ENCODE measurements around the gene BRCA1. TPM values are rescaled to one million over a fixed set of nuclear protein-coding genes. Genes with fewer than 3 reads are reported as not detected.

Gene BRCA1
- total RNA-seq, 1 experiment from 2014 or later = 44.1 TPM

- Histone ChIP-seq H3K4me1 (ENCODE audit: control insufficient read depth in 1 of 2, insufficient read depth in 2 of 2, low read length in 2 of 2) (peaks cover 2 to 16% of the 10 kb centered on the region in 2 experiments; a peak in 3 of 4 replicates), H3K9ac (ENCODE audit: low read length) (no peak overlapping the region), H2AFZ (ENCODE audit: low read depth, low read length, poor library complexity, severe bottlenecking) (no peak overlapping the region), H3K36me3 (ENCODE audit: control insufficient read depth in 1 of 2, insufficient read depth in 2 of 2, low read length in 2 of 2) (no peaks in the 10 kb centered on the region), H3K27ac (ENCODE audit: low read depth, low read length) (no peak overlapping the region), H3K4me2 (ENCODE audit: low read length) (no peak overlapping the region), H3K9me2 (ENCODE audit: insufficient read depth) (no peaks in the 10 kb centered on the region), H4K20me1 (ENCODE audit: insufficient read depth) (no peaks in the 10 kb centered on the region), H3K9me3 (ENCODE audit: control insufficient read depth in 1 of 2, insufficient read depth in 1 of 2, low read depth in 1 of 2, low read length in 2 of 2) (no peaks in the 10 kb centered on the region), H3K27me3 (ENCODE audit: insufficient read depth, low read length) (no peaks in the 10 kb centered on the region), H3K4me3 (replicated peaks in 1 of 2; ENCODE audit: low read depth in 1 of 2, low read length in 2 of 2) (no peak overlapping the region), H3K79me2 (ENCODE audit: insufficient read depth, low read length) (no peaks in the 10 kb centered on the region)
- RAD21 ChIA-PET (ENCODE audit: low non-redundant PET in 1 of 2, low total read pairs in 2 of 2, uncharacterized antibody in 2 of 2, unreplicated experiment in 2 of 2) = no interaction called here
- CTCF ChIA-PET = no interaction called here
- no peak for ATAC-seq
- BruUV-seq (replicated peaks) = no TSS peak
- DNase-seq (ENCODE audit: low read depth, low spot score) = no peak
- intact Hi-C loops (cut with micrococcal nuclease) = no loop called here
- POLR2A ChIA-PET = no interaction called here
- TF ChIP-seq TCF7L2 (IDR thresholded peaks at IDR 0.05; ENCODE audit: borderline replicate concordance, extremely low read depth, insufficient read depth, insufficient read length) = no peak
- TF ChIP-seq, protein P1, sequence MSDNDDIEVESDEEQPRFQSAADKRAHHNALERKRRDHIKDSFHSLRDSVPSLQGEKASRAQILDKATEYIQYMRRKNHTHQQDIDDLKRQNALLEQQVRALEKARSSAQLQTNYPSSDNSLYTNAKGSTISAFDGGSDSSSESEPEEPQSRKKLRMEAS (IDR thresholded peaks at IDR 0.05) = no peak
- no peak for TF ChIP-seq ELF1 (IDR thresholded peaks at IDR 0.05; ENCODE audit: borderline replicate concordance, low read depth)
- TF ChIP-seq ZNF274 (IDR thresholded peaks at IDR 0.05; ENCODE audit: low read depth, low read length) = no peak
- TF ChIP-seq ATF3 (IDR thresholded peaks at IDR 0.05) = no peak
- TF ChIP-seq EGR1 (IDR thresholded peaks at IDR 0.05; ENCODE audit: low read depth) = no peak
- no peak for TF ChIP-seq ZFX (IDR thresholded peaks at IDR 0.05)
- TF ChIP-seq SP1 (IDR thresholded peaks at IDR 0.05; ENCODE audit: low read depth) = no peak
- no peak for TF ChIP-seq SRF (IDR thresholded peaks at IDR 0.05; ENCODE audit: low read depth)
- TF ChIP-seq SIN3A (IDR thresholded peaks at IDR 0.05; ENCODE audit: low read depth) = no peak
- TF ChIP-seq, protein P2, sequence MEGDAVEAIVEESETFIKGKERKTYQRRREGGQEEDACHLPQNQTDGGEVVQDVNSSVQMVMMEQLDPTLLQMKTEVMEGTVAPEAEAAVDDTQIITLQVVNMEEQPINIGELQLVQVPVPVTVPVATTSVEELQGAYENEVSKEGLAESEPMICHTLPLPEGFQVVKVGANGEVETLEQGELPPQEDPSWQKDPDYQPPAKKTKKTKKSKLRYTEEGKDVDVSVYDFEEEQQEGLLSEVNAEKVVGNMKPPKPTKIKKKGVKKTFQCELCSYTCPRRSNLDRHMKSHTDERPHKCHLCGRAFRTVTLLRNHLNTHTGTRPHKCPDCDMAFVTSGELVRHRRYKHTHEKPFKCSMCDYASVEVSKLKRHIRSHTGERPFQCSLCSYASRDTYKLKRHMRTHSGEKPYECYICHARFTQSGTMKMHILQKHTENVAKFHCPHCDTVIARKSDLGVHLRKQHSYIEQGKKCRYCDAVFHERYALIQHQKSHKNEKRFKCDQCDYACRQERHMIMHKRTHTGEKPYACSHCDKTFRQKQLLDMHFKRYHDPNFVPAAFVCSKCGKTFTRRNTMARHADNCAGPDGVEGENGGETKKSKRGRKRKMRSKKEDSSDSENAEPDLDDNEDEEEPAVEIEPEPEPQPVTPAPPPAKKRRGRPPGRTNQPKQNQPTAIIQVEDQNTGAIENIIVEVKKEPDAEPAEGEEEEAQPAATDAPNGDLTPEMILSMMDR (IDR thresholded peaks at IDR 0.05 in 2 of 3, conservative IDR thresholded peaks at IDR 0.05 in 1 of 3; ENCODE audit: borderline replicate concordance in 1 of 3, insufficient read depth in 1 of 3, low read depth in 2 of 3, low read length in 2 of 3) = no peak
- TF ChIP-seq CEBPB (IDR thresholded peaks at IDR 0.05; ENCODE audit: low read depth) = no peak
- no peak for TF ChIP-seq FOSL1 (IDR thresholded peaks at IDR 0.05; ENCODE audit: low read depth)
These were observed 96.8 kb downstream of the BRCA1 start for GRCh38 chr17:43028221-43028861.
